Activated B cell treated with CpG ODN at 0.5 μM for 24 hours (primary cell): ENCODE data around the gene CCDC136. TPM values are rescaled to one million over a fixed set of nuclear protein-coding genes. Genes with fewer than 3 reads are reported as not detected.

Experiments used
- ATAC-seq: fragments of 200-7000 bp; cut with Tn5 transposase; one replicate; pipeline ENCODE4 v1.10.0; 2021; ENCODE audit warnings: low read depth, mild to moderate bottlenecking, moderate library complexity
- CTCF ChIA-PET: fragments of 350-600 bp; sonication (Branson Sonifier 250); formaldehyde crosslinking; loops from one replicate; lab custom pipeline; 2021; ENCODE audit warnings: antibody characterized with exemption; lab: Charles Lee
- POLR2A ChIA-PET: fragments of 350-600 bp; sonication (Branson Sonifier 250); formaldehyde crosslinking; loops from one replicate; lab custom pipeline; 2021; ENCODE audit warnings: antibody characterized with exemption; lab: Charles Lee
- DNase-seq: peaks from one replicate; pipeline ENCODE4 v3.0.0; 2022
- H3K27ac Mint-ChIP-seq: one replicate; pipeline ENCODE4 v1.8.0; 2020; ENCODE audit warnings: mixed read lengths
- H3K27me3 Mint-ChIP-seq: one replicate; pipeline ENCODE4 v1.8.0; 2021; ENCODE audit warnings: mixed read lengths
- H3K36me3 Mint-ChIP-seq: one replicate; pipeline ENCODE4 v1.8.0; 2021; ENCODE audit warnings: low read depth, mixed read lengths
- H3K4me1 Mint-ChIP-seq: one replicate; pipeline ENCODE4 v1.8.0; 2021; ENCODE audit warnings: mixed read lengths
- H3K4me3 Mint-ChIP-seq: one replicate; pipeline ENCODE4 v1.8.0; 2020; ENCODE audit warnings: mild to moderate bottlenecking, mixed read lengths
- H3K9me3 Mint-ChIP-seq: one replicate; pipeline ENCODE4 v1.8.0; 2020; ENCODE audit warnings: mixed read lengths
- intact Hi-C: fragments of 100-400 bp; cut with micrococcal nuclease; formaldehyde crosslinking; loops from one replicate; pipeline ENCODE4 v1.15.1; 2024
- total RNA-seq: library from RNA; stranded (reverse); gene quantifications from 2 replicates; pipeline ENCODE4 v1.2.3, GENCODE V29; 2022
- TF ChIP-seq, protein P1 (sequence below): fragments of 200-600 bp; IDR thresholded peaks from one replicate; pipeline ENCODE4 v1.8.0; 2022; ENCODE audit warnings: antibody characterized with exemption, mild to moderate bottlenecking

CCDC136 gene
- total RNA-seq, 1 donor from 2014 or later = 5.1 TPM

DNA sequence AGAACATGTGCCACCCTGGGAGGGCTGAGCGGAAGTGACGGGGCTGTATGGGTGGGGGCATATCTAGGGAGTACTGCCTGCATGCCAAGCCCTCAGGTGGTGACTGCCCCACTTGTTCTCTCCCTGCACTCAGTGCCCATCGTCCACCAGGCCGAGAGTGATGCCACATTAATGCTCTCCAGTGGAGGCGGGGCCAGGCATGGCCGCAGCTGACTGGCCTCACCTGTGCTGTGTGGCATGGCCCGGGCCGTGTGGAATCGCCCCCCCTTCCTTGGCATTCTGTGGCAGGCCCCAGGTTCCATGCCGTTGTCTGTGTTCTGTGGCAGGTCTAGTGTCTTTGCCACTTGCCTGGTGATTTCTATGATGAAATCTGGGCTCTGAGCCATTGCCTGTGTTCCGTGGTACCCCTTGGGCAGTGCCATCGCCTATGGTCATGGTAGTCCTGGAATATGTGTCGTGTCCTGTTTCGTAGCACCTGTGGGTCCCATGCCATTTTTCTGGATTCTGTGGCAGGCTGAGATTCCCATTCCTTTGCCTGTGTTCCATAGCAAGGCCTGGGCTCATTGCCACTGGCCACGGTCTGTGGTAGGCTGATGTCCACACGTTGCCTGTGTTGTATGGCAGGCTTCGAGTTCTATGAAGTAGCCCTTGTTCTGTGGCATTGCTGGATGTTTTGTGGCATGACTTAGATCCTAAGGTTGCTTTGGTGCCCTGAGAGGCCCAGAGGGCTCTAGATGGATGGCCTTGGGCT lies 47.4 kb downstream of the CCDC136 start:
- TF ChIP-seq, protein P1, sequence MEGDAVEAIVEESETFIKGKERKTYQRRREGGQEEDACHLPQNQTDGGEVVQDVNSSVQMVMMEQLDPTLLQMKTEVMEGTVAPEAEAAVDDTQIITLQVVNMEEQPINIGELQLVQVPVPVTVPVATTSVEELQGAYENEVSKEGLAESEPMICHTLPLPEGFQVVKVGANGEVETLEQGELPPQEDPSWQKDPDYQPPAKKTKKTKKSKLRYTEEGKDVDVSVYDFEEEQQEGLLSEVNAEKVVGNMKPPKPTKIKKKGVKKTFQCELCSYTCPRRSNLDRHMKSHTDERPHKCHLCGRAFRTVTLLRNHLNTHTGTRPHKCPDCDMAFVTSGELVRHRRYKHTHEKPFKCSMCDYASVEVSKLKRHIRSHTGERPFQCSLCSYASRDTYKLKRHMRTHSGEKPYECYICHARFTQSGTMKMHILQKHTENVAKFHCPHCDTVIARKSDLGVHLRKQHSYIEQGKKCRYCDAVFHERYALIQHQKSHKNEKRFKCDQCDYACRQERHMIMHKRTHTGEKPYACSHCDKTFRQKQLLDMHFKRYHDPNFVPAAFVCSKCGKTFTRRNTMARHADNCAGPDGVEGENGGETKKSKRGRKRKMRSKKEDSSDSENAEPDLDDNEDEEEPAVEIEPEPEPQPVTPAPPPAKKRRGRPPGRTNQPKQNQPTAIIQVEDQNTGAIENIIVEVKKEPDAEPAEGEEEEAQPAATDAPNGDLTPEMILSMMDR = no peak
- Mint-ChIP-seq H3K36me3 (no peaks in the 10 kb centered on the region), H3K4me3 (no peak overlapping the region), H3K4me1 (peaks cover 4% of the 10 kb centered on the region), H3K9me3 (no peaks in the 10 kb centered on the region), H3K27me3 (peaks cover 3% of the 10 kb centered on the region), H3K27ac (no peak overlapping the region)
- ATAC-seq (no peak), DNase-seq (no peak)
- intact Hi-C loops = no loop called here
- ChIA-PET POLR2A (no interaction called here), CTCF (no interaction called here)

DNA sequence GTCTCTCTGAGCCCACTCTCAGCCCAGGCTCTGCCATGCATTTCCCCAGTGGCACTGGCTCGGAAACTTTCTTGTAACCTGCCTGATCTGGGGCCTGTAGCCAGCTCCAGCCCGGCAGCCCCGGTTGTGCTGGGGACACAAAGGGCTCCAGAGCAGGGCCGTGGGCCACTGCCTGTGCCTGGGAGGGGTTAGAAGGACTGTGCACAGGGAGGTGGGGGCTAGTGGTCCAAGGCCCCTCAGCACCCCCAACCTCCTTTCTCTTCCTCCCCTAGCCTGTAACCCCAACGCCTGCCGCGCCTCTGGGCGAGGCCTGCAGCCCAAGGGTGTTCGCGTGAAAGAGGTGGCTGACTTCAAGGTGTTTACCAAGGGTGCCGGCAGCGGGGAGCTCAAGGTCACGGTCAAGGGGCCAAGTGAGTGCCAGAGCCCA lies 48.0 kb downstream of the CCDC136 start:
- intact Hi-C loops = loop anchor here (5.0 kb wide), 1 partner anchor 373 kb away; no protein-coding TSS in a partner anchor
- no peaks in the 10 kb centered on the region for H3K9me3 Mint-ChIP-seq
- no peak for ATAC-seq
- no peak overlapping the region for H3K27ac Mint-ChIP-seq
- POLR2A ChIA-PET = no interaction called here
- peaks cover 2% of the 10 kb centered on the region for H3K27me3 Mint-ChIP-seq
- peaks cover 4% of the 10 kb centered on the region for H3K4me1 Mint-ChIP-seq
- DNase-seq = no peak
- TF ChIP-seq, protein P1 = no peak
- no peak overlapping the region for H3K4me3 Mint-ChIP-seq
- no peaks in the 10 kb centered on the region for H3K36me3 Mint-ChIP-seq
- CTCF ChIA-PET = no interaction called here

DNA sequence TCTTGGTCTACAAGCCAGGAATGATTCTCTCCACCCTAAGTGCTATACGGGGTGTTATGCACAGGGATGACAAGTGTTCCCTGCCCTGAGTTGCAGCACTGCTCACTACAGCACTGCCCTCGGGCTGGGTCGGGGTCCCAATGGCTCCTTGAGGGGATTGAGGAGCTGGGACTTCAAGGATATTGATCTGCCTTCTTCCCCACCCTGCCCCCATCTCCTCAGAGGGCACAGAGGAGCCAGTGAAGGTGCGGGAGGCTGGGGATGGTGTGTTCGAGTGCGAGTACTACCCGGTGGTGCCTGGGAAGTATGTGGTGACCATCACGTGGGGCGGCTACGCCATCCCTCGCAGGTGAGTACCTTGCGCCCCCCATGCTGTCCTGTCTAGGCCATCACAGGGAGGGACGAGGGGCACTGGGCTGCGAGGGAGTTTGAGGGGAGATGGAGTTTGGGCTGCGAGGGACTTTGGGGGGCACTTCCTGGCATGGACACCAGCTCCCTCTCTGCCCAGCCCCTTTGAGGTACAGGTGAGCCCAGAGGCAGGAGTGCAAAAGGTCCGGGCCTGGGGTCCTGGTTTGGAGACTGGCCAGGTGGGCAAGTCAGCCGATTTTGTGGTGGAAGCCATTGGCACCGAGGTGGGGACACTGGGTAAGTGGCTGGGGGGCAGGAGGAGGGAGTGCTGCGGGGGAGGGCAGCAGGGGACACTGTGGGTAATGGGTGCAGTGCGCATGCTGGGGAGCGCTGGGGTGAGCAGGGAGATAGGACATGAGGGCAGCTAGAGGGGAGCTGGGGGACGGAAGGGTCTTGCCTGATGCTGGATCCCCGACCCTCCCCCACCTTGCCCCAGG lies 48.8 kb downstream of the CCDC136 start:
- CTCF ChIA-PET = interaction anchor here (1.6 kb wide), 1 partner anchor 43 kb away, joined by 13 read pairs; no protein-coding TSS in a partner anchor
- intact Hi-C loops = loop anchor here (5.0 kb wide), 1 partner anchor 372 kb away; no protein-coding TSS in a partner anchor

DNA sequence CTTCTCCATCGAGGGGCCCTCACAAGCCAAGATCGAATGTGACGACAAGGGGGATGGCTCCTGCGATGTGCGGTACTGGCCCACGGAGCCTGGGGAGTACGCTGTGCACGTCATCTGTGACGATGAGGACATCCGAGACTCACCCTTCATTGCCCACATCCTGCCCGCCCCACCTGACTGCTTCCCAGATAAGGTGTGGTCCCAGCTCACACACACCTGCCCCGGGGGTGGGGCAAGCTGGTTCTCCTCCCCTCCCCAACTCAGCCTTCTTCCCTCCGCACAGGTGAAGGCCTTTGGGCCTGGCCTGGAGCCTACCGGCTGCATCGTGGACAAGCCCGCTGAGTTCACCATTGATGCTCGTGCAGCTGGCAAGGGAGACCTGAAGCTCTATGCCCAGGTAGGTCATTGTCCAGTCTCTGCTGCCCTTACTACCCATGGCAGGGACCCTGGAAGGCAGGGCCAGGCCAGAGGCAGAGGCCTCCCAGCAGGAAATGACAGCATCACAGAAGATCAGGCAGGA lies 49.5 kb downstream of the CCDC136 start:
- no peak overlapping the region for H3K27ac Mint-ChIP-seq
- POLR2A ChIA-PET = no interaction called here
- H3K4me1 Mint-ChIP-seq = peaks cover 4% of the 10 kb centered on the region
- TF ChIP-seq, protein P1 = no peak
- intact Hi-C loops = loop anchor here (5.0 kb wide), 1 partner anchor 371 kb away; no protein-coding TSS in a partner anchor
- H3K27me3 Mint-ChIP-seq = peaks cover 2% of the 10 kb centered on the region
- H3K9me3 Mint-ChIP-seq = no peaks in the 10 kb centered on the region
- ATAC-seq = peak; percentile 47
- H3K36me3 Mint-ChIP-seq = no peaks in the 10 kb centered on the region
- DNase-seq = no peak
- no peak overlapping the region for H3K4me3 Mint-ChIP-seq
- CTCF ChIA-PET = interaction anchor here (1.5 to 1.6 kb wide), 2 partner anchors 21 to 42 kb away, joined by 6 to 13 read pairs; partner anchors contain the start of gene ATP6V1F

More for the DNA sequence above, 48.8 kb downstream of the CCDC136 start:
- H3K27me3 Mint-ChIP-seq = peaks cover 2% of the 10 kb centered on the region
- H3K9me3 Mint-ChIP-seq = no peaks in the 10 kb centered on the region
- POLR2A ChIA-PET = no interaction called here
- no peak overlapping the region for H3K4me3 Mint-ChIP-seq
- DNase-seq (no peak), ATAC-seq (no peak)
- TF ChIP-seq, protein P1 = no peak
- peaks cover 4% of the 10 kb centered on the region for H3K4me1 Mint-ChIP-seq
- H3K36me3 Mint-ChIP-seq = no peaks in the 10 kb centered on the region
- no peak overlapping the region for H3K27ac Mint-ChIP-seq
